Rectal smooth muscle tissue (tissue), 1 donor: ENCODE results near the gene SPR.

Experiments
- H3K27ac ChIP-seq: one replicate; pipeline ENCODE4 v1.7.0; 2013; ENCODE audit warnings: low read depth, low read length, inconsistent platforms
- H3K27me3 ChIP-seq: one replicate; pipeline ENCODE4 v1.7.0; 2013; ENCODE audit warnings: low read length; ENCODE audit not compliant: control insufficient read depth, insufficient read depth
- H3K36me3 ChIP-seq: one replicate; pipeline ENCODE4 v1.7.0; 2013; ENCODE audit warnings: low read length; ENCODE audit not compliant: control insufficient read depth, insufficient read depth
- H3K4me1 ChIP-seq: one replicate; pipeline ENCODE4 v1.7.0; 2013; ENCODE audit warnings: low read length; ENCODE audit not compliant: control insufficient read depth, insufficient read depth
- H3K4me3 ChIP-seq: one replicate; pipeline ENCODE4 v1.7.0; 2013; ENCODE audit warnings: low read length
- H3K9ac ChIP-seq: one replicate; pipeline ENCODE4 v1.7.0; 2013; ENCODE audit warnings: low read length

SPR gene

DNA sequence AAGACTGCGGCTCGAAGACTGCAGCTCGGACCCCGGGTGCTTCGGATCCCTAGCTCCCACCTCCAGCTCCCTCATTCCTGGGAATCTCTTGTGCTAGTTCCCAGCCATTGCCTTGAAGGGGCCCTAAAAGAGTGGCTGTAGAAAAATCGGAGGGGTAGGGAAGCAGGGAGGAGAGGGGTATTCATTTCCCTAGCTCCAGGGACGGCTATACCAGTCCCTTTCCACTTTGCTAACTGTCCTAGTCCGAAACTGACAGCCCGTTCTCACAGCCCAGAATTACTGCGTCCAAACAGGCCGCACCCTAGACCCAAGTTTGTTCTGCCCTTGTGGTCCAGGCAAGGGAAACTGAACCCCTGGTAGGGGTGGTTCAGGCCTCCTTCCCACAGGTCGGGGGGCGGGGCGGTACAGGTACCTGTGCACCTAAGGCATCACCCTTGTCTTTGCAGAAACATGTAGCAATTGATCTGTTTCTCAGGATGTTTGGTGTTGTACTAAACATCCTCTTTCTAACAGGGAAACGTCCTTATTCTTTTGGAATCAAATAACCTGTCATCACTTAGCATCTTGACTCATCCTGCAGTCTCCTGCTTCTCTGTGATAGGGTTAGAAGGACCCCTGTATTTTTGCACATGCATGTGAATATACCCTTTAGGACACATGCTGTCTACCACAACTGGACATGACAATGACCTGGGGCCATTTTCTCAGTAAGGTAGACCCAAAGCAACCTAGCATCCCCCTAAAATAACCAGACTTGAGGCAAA is 34.1 kb downstream of the SPR start:
- Histone ChIP-seq H3K4me3 (no peak overlapping the region), H3K9ac (no peak overlapping the region), H3K27me3 (peaks cover 74% of the 10 kb centered on the region), H3K27ac (no peak overlapping the region), H3K4me1 (peaks cover 6% of the 10 kb centered on the region), H3K36me3 (no peaks in the 10 kb centered on the region)

DNA sequence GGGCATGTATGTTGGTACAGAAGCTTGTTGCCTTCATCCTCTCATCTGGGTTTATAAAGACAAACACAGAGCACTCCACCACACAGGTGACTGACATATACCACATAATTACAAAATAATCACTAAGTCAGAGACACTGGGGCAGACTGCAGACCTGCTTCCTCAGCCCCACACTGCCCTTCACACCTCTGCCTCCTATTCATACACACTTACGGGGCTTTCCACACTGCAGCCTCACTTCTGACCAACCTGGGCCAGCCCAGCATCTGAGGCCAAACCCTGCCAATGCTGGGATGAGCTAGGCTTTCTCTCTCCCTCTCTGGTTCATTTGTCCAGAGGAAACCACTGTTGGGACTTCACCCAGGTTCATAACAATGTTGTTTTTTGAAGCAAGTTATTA is 34.6 kb downstream of the SPR start:
- H3K9ac ChIP-seq: no peak overlapping the region

DNA sequence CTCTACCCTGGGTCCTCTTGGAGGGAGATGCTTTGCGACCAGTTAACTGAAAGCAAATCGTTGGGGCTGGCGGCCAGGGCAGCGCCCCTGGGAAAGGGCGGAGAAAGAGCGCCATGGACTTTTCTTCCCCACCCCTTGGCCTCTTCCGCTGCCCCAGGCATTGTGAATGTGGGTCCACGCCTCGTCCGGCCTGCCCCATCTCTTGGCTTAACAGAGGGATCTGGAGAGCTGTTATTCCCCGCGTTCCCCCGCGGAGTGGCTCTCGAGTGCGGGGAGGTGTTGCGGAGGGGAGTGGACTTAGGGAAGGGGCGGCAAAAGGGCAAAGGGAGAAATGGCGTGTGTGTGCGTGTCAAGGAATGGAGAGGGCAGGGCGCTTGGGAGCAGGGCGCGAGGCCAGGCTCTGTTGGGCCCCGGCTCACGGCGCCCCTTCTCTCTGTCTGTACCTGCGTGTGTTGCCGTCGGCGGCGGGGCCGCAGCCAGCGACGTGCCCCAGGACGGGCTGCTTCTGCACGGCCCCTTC is 36.7 kb downstream of the SPR start:
- Histone ChIP-seq H3K4me1 (no peaks in the 10 kb centered on the region), H3K27me3 (peaks cover 71% of the 10 kb centered on the region), H3K27ac (no peak overlapping the region), H3K36me3 (no peaks in the 10 kb centered on the region), H3K9ac (no peak overlapping the region), H3K4me3 (no peak overlapping the region)

More for the DNA sequence above, 34.6 kb downstream of the SPR start:
- peaks cover 4% of the 10 kb centered on the region for H3K4me1 ChIP-seq
- H3K27me3 ChIP-seq: peaks cover 73% of the 10 kb centered on the region
- H3K4me3 ChIP-seq: no peak overlapping the region
- H3K27ac ChIP-seq: no peak overlapping the region
- no peaks in the 10 kb centered on the region for H3K36me3 ChIP-seq

DNA sequence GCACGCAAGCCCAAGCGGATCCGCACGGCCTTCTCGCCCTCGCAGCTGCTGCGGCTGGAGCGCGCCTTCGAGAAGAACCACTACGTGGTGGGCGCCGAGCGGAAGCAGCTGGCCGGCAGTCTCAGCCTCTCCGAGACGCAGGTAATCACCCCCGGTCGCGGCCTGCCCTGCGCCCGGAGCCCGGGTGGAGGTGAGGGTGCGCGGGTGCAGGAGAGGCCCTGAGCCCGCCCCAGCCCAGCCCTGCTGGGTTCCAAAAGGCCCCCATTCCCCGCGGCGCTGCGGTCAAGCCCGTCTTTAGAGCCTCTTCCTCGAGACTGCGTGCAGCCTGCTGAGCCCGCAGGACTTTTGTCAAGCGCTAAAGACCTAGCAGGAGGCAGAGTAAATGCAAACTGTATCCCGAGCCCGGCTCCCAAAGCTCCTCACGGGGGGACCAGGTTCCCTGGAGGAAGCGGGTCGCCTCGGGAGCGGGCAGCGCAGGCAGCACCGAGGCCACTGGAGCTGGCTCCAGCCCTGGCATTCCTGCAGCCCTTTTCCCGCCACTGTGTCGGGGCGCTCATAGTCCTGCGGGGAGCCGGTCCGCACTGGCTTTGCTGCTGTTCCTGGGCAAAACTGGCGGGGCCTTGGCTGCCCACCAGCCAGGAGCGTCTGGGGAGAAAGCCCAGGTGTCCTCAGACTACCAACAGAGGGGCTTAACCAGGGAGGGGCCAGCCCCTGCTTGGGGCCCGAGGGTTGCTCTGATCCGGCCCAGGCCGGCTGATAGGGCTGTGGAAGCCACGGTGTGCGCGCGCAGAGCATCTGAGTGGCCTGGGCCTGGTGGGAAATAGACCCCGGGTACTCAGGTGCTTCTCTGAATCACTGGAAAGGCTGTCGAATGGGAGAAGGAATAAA is 37.4 kb downstream of the SPR start:
- no peak overlapping the region for H3K27ac ChIP-seq
- no peak overlapping the region for H3K4me3 ChIP-seq
- peaks cover 68% of the 10 kb centered on the region for H3K27me3 ChIP-seq
- H3K9ac ChIP-seq: no peak overlapping the region
- no peaks in the 10 kb centered on the region for H3K4me1 ChIP-seq
- no peaks in the 10 kb centered on the region for H3K36me3 ChIP-seq

DNA sequence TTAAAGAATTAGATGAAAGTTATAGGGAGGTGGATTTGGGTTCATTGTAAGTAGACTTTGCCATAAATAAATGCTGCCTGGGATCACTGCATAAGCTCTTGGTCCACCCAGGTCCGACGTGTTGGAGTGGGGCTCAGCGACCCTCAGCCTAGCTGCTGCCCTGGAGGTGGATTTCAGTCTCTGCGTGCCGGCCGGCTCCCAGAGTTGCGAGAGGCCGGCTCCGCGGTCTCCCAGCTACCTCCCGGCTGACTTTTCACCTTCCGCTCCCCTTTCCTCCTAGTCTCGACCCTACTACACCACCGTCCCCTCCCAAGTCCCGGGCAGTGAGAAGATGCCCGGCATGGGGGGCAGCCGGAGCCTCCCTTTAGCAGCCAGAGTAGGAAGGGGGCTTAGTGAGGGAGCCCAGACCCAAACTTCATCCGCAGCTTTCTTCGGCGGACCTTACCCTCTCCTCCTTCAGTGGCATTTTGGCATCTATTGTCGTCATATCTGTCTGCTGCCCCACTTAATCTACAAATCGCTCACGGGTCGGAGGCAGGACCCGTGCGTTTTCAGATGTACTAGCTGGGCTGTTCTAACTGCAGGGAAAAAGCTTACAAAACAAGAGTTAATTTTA is 38.2 kb downstream of the SPR start:
- Histone ChIP-seq H3K27ac (no peak overlapping the region), H3K27me3 (peaks cover 60% of the 10 kb centered on the region), H3K9ac (no peak overlapping the region), H3K36me3 (no peaks in the 10 kb centered on the region), H3K4me3 (no peak overlapping the region), H3K4me1 (no peaks in the 10 kb centered on the region)

DNA sequence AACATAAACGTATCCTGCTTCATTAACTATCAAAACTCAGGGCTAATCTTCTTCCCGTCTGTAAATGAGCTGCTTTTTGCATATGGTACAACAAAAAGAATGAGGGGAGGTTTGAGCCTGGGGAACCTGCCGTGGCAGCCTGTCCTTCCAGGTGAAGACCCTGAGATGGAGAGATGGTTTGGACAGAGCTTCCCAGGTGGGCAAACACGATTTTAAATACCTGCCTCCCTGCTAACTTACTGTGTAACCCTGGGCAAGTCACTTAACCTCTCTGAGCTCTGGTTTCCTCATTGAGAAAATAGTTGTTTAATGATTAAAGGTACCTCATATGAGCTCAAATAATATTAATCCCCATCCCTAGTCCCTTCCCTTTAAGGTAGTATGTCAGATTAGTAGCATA is 39.2 kb downstream of the SPR start:
- Histone ChIP-seq H3K4me1 (no peaks in the 10 kb centered on the region), H3K4me3 (no peak overlapping the region), H3K9ac (no peak overlapping the region), H3K27ac (no peak overlapping the region), H3K36me3 (no peaks in the 10 kb centered on the region), H3K27me3 (peaks cover 51% of the 10 kb centered on the region)

DNA sequence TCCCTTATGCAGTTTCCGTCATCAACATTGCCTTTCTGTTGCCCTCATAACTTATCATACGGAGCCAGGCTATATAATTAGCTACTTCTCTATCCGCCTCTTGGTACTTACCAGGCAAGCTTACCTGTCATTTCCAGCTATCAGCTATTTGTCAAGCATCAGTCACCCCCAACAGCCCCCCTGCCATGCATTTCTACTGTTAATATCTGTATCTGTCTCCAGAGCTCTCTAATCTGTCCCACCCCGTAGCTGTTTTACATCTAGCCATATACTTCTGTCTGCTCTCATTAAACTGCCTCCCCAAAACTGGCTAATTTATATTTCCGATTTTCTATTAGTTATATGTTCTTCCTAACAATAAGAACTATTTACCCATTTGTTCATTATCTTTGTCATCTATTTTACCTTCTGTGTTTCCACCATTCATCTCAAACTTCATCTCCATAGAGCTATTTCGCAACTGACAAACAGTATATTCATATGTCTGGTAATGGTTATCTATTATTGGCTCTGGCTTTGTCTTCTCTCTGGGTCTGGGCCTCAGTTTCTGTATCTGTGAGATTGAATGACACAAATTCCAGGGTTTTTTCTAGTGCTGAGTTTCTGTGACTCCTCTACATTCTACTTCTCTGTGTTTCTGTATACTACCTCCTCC is 39.7 kb downstream of the SPR start:
- no peaks in the 10 kb centered on the region for H3K36me3 ChIP-seq

DNA sequence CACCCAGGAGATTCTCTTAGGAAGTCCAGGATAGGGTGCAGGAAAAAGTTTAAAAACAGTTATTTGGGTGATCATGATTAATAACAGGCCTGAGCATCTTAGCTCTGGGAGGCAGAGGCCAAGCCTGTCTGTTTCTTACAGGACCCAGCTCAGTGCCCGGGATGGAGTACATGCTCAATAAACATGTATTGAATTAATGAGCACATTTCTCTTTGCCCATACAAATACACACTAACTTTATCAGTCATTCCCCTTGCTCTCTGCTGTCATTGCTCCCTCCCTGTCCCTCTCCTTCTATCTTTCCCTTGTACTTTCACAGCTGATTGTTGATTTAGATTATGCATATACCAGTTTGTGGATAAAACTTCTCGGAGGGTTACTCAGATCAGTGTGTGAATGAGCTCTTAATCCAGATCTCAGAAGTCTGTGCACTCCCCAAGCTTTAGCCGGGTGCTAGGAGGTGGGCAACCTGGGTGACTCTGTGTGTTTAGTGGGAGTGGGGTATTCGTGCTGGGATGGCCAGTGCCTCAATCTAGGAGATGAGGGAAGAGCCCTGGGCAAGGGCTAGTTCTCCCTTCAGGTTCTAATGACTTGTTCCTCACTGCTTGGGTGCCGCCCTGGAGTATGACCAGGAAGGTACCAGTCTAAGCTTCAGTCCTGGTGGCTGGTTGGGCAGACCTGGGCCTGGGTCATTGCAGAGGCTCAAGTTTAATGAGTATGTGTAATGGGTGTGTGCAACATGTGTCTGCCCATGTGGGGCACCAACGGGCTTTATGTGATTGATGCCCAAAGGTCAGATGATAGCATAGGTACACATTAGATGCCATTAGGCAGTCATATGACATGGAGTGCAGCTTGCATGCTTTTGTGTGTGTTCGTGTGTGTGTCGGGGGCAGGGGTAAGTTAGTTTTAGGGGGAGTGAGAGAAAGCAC is 40.7 kb downstream of the SPR start:
- Histone ChIP-seq H3K4me3 (no peak overlapping the region), H3K9ac (no peak overlapping the region), H3K27me3 (peaks cover 37% of the 10 kb centered on the region), H3K27ac (no peak overlapping the region), H3K36me3 (no peaks in the 10 kb centered on the region), H3K4me1 (no peaks in the 10 kb centered on the region)

More for the DNA sequence above, 39.7 kb downstream of the SPR start:
- Histone ChIP-seq H3K4me1 (no peaks in the 10 kb centered on the region), H3K4me3 (no peak overlapping the region), H3K27ac (no peak overlapping the region), H3K9ac (no peak overlapping the region), H3K27me3 (peaks cover 45% of the 10 kb centered on the region)

DNA sequence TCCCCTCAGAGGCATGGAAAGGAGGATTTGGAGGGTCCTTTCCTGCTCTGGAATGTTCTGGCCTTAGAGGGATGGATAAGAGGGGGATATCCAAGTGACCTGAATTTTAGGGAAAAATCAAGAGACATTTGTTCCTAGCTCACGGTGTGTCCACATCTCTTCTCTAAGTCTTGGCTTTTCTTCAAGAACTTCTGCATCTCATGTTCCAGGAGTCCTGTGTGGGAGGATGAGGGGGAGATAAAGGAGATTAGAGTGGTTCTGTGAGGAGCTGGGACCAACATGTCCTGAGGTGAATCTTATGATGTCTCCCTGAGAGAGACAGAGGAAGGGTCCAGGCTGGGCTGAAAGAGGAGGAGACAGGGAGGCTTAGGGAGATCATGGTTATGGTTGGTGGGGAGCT is 41.8 kb downstream of the SPR start:
- no peak overlapping the region for H3K4me3 ChIP-seq
- H3K27ac ChIP-seq: no peak overlapping the region
- H3K4me1 ChIP-seq: no peaks in the 10 kb centered on the region
- no peaks in the 10 kb centered on the region for H3K36me3 ChIP-seq
- peaks cover 28% of the 10 kb centered on the region for H3K27me3 ChIP-seq
- H3K9ac ChIP-seq: no peak overlapping the region

DNA sequence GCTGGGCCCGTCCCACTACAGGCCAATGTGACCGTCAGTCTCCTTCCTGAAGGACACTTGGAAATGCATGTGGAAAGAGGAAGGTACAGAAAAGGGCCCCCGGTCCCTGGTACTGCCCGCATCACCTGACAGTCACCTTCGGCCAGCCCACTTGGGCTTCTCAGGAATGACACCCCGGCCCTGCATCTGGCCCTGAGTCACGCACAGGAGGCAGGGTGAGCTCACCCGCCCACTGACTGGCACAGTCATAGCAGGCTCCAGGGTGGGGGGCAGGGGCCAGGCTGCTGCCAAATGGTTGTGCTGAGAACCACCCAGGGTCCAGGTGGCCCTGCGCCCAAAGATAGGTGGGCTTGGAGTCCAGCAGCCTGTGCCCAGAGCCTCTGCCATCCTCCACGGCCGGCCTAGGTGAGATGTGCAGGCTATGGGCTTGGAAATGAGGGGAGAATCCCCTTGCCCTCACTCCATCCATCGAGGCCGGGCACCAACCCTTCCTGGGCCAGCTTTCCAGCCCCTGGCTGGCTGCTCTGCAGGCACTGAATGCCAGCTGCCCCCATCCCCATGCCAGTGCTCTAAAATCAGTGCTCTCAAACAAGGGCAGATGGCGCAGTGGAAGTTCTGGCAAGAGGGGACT is 44.2 kb downstream of the SPR start:
- Histone ChIP-seq H3K4me3 (no peak overlapping the region), H3K4me1 (no peaks in the 10 kb centered on the region), H3K36me3 (no peaks in the 10 kb centered on the region), H3K27ac (no peak overlapping the region), H3K9ac (no peak overlapping the region), H3K27me3 (peaks cover 14% of the 10 kb centered on the region)
